ENCODE measurements around the gene SLC30A7. TPM values are rescaled to one million over a fixed set of nuclear protein-coding genes. Genes with fewer than 3 reads are reported as not detected.
"Not testable (repeated sequence)": the region's sequence is repeated elsewhere in the genome, so short reads cannot be mapped to it uniquely, and the experiment has no call there.

SLC30A7 gene
- total RNA-seq, 2 experiments from 2014 or later, result 40.0 to 43.4 TPM

- no peak overlapping the region for H3K4me3 Mint-ChIP-seq
- POLR2A ChIA-PET, result interaction anchor here (1.1 kb wide), 1 partner anchor 27 kb away, joined by 3 read pairs; no protein-coding TSS in a partner anchor
- H3K4me1 Mint-ChIP-seq (ENCODE audit: low read depth), result no peaks in the 10 kb centered on the region
Measured at GRCh38 chr1:100868364-100868995, 27.4 kb upstream of the SLC30A7 start.

GRCh38 chr1:100869996-100870395, 25.9 kb upstream of the SLC30A7 start:
- no peaks in the 10 kb centered on the region for H3K9me3 Mint-ChIP-seq
- intact Hi-C loops (cut with micrococcal nuclease), result loop anchor here (2.0 kb wide), 1 partner anchor 35 kb away; no protein-coding TSS in a partner anchor
- ChIA-PET POLR2A (no interaction called here), CTCF (interaction anchor here (1.2 to 4.4 kb wide), 2 partner anchors 17 to 409 kb away, joined by 3 to 116 read pairs; no protein-coding TSS in a partner anchor)
- H3K27me3 Mint-ChIP-seq, result no peaks in the 10 kb centered on the region
- no peaks in the 10 kb centered on the region for H3K36me3 Mint-ChIP-seq
- no peaks in the 10 kb centered on the region for H3K4me1 Mint-ChIP-seq (ENCODE audit: low read depth)
- H3K27ac Mint-ChIP-seq, result no peak overlapping the region
- H3K4me3 Mint-ChIP-seq, result no peak overlapping the region
- no peak for DNase-seq

More at GRCh38 chr1:100868364-100868995, 27.4 kb upstream of the SLC30A7 start:
- intact Hi-C loops (cut with micrococcal nuclease), result loop anchor here (1.0 to 2.0 kb wide), 3 partner anchors 34 to 405 kb away; no protein-coding TSS in a partner anchor
- H3K27me3 Mint-ChIP-seq, result no peaks in the 10 kb centered on the region
- H3K27ac Mint-ChIP-seq, result no peak overlapping the region
- H3K9me3 Mint-ChIP-seq, result no peaks in the 10 kb centered on the region
- DNase-seq, result no peak
- CTCF ChIA-PET, result interaction anchor here (0.6 to 4.4 kb wide), 46 partner anchors 8 to 1743 kb away, joined by 3 to 116 read pairs (median 4); partner anchors contain the start of genes EXTL2 and VCAM1
- H3K36me3 Mint-ChIP-seq, result no peaks in the 10 kb centered on the region

GRCh38 chr1:100874433-100874832, 21.5 kb upstream of the SLC30A7 start:
- Mint-ChIP-seq H3K36me3 (no peaks in the 10 kb centered on the region), H3K27ac (no peak overlapping the region), H3K9me3 (no peaks in the 10 kb centered on the region), H3K4me3 (no peak overlapping the region), H3K4me1 (ENCODE audit: low read depth) (no peaks in the 10 kb centered on the region), H3K27me3 (no peaks in the 10 kb centered on the region)
- POLR2A ChIA-PET, result no interaction called here
- no peak for DNase-seq
- CTCF ChIA-PET, result no interaction called here
- intact Hi-C loops (cut with micrococcal nuclease), result no loop called here

GRCh38 chr1:100875228-100875627, 20.7 kb upstream of the SLC30A7 start:
- Mint-ChIP-seq H3K36me3 (no peaks in the 10 kb centered on the region), H3K4me1 (ENCODE audit: low read depth) (no peaks in the 10 kb centered on the region), H3K9me3 (no peaks in the 10 kb centered on the region), H3K4me3 (no peak overlapping the region), H3K27ac (no peak overlapping the region), H3K27me3 (no peaks in the 10 kb centered on the region)
- CTCF ChIA-PET, result interaction anchor here (0.7 to 2.2 kb wide), 2 partner anchors 8 to 362 kb away, joined by 3 to 7 read pairs; no protein-coding TSS in a partner anchor
- POLR2A ChIA-PET, result no interaction called here
- DNase-seq, result no peak
- intact Hi-C loops (cut with micrococcal nuclease), result no loop called here

- H3K27me3 Mint-ChIP-seq, result no peaks in the 10 kb centered on the region
- no peaks in the 10 kb centered on the region for H3K36me3 Mint-ChIP-seq
- intact Hi-C loops (cut with micrococcal nuclease), result no loop called here
- no peak overlapping the region for H3K27ac Mint-ChIP-seq
- ChIA-PET POLR2A (no interaction called here), CTCF (interaction anchor here (2.2 kb wide), 1 partner anchor 9 kb away, joined by 7 read pairs; no protein-coding TSS in a partner anchor)
- no peak overlapping the region for H3K4me3 Mint-ChIP-seq
- no peaks in the 10 kb centered on the region for H3K9me3 Mint-ChIP-seq
- no peaks in the 10 kb centered on the region for H3K4me1 Mint-ChIP-seq (ENCODE audit: low read depth)
- DNase-seq, result no peak
Measured at GRCh38 chr1:100876291-100876690, 19.6 kb upstream of the SLC30A7 start.

- intact Hi-C loops (cut with micrococcal nuclease), result no loop called here
- no peaks in the 10 kb centered on the region for H3K27me3 Mint-ChIP-seq
- CTCF ChIA-PET, result interaction anchor here (3.6 kb wide), 1 partner anchor 11 kb away, joined by 20 read pairs; no protein-coding TSS in a partner anchor
Measured at GRCh38 chr1:100879422-100879821, 16.5 kb upstream of the SLC30A7 start.

GRCh38 chr1:100881687-100882086, 14.2 kb upstream of the SLC30A7 start:
- no peak for DNase-seq
- intact Hi-C loops (cut with micrococcal nuclease), result no loop called here
- Mint-ChIP-seq H3K4me3 (no peak overlapping the region), H3K4me1 (ENCODE audit: low read depth) (no peaks in the 10 kb centered on the region), H3K36me3 (no peaks in the 10 kb centered on the region), H3K27ac (no peak overlapping the region), H3K27me3 (no peaks in the 10 kb centered on the region), H3K9me3 (no peaks in the 10 kb centered on the region)
- ChIA-PET POLR2A (no interaction called here), CTCF (interaction anchor here (1.4 to 3.6 kb wide), 3 partner anchors 13 to 427 kb away, joined by 6 to 20 read pairs (median 6); no protein-coding TSS in a partner anchor)

More at GRCh38 chr1:100879422-100879821, 16.5 kb upstream of the SLC30A7 start:
- H3K4me1 Mint-ChIP-seq (ENCODE audit: low read depth), result no peaks in the 10 kb centered on the region
- no peak overlapping the region for H3K27ac Mint-ChIP-seq
- H3K4me3 Mint-ChIP-seq, result no peak overlapping the region
- POLR2A ChIA-PET, result interaction anchor here (0.6 kb wide), 1 partner anchor 336 kb away, joined by 3 read pairs; no protein-coding TSS in a partner anchor
- no peak for DNase-seq
- H3K9me3 Mint-ChIP-seq, result no peaks in the 10 kb centered on the region
- no peaks in the 10 kb centered on the region for H3K36me3 Mint-ChIP-seq

- CTCF ChIA-PET, result interaction anchor here (1.2 kb wide), 1 partner anchor 14 kb away, joined by 6 read pairs; no protein-coding TSS in a partner anchor
- Mint-ChIP-seq H3K4me3 (no peak overlapping the region), H3K4me1 (ENCODE audit: low read depth) (no peaks in the 10 kb centered on the region), H3K9me3 (no peaks in the 10 kb centered on the region), H3K36me3 (no peaks in the 10 kb centered on the region), H3K27me3 (no peaks in the 10 kb centered on the region), H3K27ac (no peak overlapping the region)
- POLR2A ChIA-PET, result interaction anchor here (1.6 kb wide), 1 partner anchor 13 kb away, joined by 4 read pairs; the partner anchor contains the start of gene SLC30A7
- no peak for DNase-seq
- intact Hi-C loops (cut with micrococcal nuclease), result no loop called here
Measured at GRCh38 chr1:100882698-100883097, 13.2 kb upstream of the SLC30A7 start.

- ChIA-PET CTCF (no interaction called here), POLR2A (interaction anchor here (1.6 kb wide), 1 partner anchor 12 kb away, joined by 4 read pairs; the partner anchor contains the start of gene SLC30A7)
- peaks cover 10% of the 10 kb centered on the region for H3K9me3 Mint-ChIP-seq
Measured at GRCh38 chr1:100883963-100884362, 11.9 kb upstream of the SLC30A7 start.

GRCh38 chr1:100889007-100889406, 6.9 kb upstream of the SLC30A7 start:
- H3K4me3 Mint-ChIP-seq; DNase-seq; H3K27ac Mint-ChIP-seq; POLR2A ChIA-PET; intact Hi-C loops (cut with micrococcal nuclease); H3K27me3 Mint-ChIP-seq; CTCF ChIA-PET: not testable (repeated sequence)
- Mint-ChIP-seq H3K4me1 (ENCODE audit: low read depth) (peaks cover 19% of the 10 kb centered on the region), H3K9me3 (peaks cover 33% of the 10 kb centered on the region), H3K36me3 (peaks cover 23% of the 10 kb centered on the region)

More at GRCh38 chr1:100883963-100884362, 11.9 kb upstream of the SLC30A7 start:
- no peaks in the 10 kb centered on the region for H3K27me3 Mint-ChIP-seq
- peaks cover 1% of the 10 kb centered on the region for H3K4me1 Mint-ChIP-seq (ENCODE audit: low read depth)
- DNase-seq, result no peak
- H3K4me3 Mint-ChIP-seq, result no peak overlapping the region
- intact Hi-C loops (cut with micrococcal nuclease), result no loop called here
- peaks cover 1% of the 10 kb centered on the region for H3K36me3 Mint-ChIP-seq
- no peak overlapping the region for H3K27ac Mint-ChIP-seq

GRCh38 chr1:100889869-100890482, 5.9 kb upstream of the SLC30A7 start:
- H3K27ac Mint-ChIP-seq, DNase-seq, POLR2A ChIA-PET, H3K27me3 Mint-ChIP-seq, CTCF ChIA-PET, H3K4me3 Mint-ChIP-seq: not testable (repeated sequence)
- H3K4me1 Mint-ChIP-seq (ENCODE audit: low read depth), result peaks cover 21% of the 10 kb centered on the region
- peaks cover 33% of the 10 kb centered on the region for H3K9me3 Mint-ChIP-seq
- intact Hi-C loops (cut with micrococcal nuclease), result loop anchor here (10.0 kb wide), 1 partner anchor 625 kb away; the partner anchor contains the start of gene RTCA
- peaks cover 23% of the 10 kb centered on the region for H3K36me3 Mint-ChIP-seq

GRCh38 chr1:100891380-100891779, 4.5 kb upstream of the SLC30A7 start:
- no peak overlapping the region for H3K27ac Mint-ChIP-seq
- DNase-seq, result no peak
- POLR2A ChIA-PET, result no interaction called here
- CTCF ChIA-PET, result interaction anchor here (1.5 kb wide), 1 partner anchor 22 kb away, joined by 5 read pairs; no protein-coding TSS in a partner anchor
- peaks cover 33% of the 10 kb centered on the region for H3K9me3 Mint-ChIP-seq
- no peaks in the 10 kb centered on the region for H3K27me3 Mint-ChIP-seq
- intact Hi-C loops (cut with micrococcal nuclease), result loop anchor here (10.0 kb wide), 1 partner anchor 627 kb away; the partner anchor contains the start of gene RTCA
- H3K4me1 Mint-ChIP-seq (ENCODE audit: low read depth), result peaks cover 21% of the 10 kb centered on the region
- H3K4me3 Mint-ChIP-seq, result no peak overlapping the region
- peaks cover 28% of the 10 kb centered on the region for H3K36me3 Mint-ChIP-seq
